Measurements from ENCODE around the gene BANF2.

- TF ChIP-seq CTCF (IDR thresholded peaks at IDR 0.05; ENCODE audit: poor library complexity) (no peak), EZH2 (IDR thresholded peaks at IDR 0.05; ENCODE audit: borderline replicate concordance) (no peak)
Observed at GRCh38 chr20:17773619-17774018, 73.9 kb downstream of the BANF2 start.

Data from hepatocyte (in vitro differentiated cells).